K562 (cell line): ENCODE measurements around the gene KATNB1.

Experiments used
- GABPA ChIP-seq: fragments of 200-800 bp; sonication (Bioruptor generic); conservative IDR thresholded peaks from 2 replicates; pipeline ENCODE4 v1.6.1; 2016; ENCODE audit warnings: low read depth, missing genetic modification characterization, missing compliant biosample characterization
- POLR3A ChIP-seq: IDR thresholded peaks from 2 replicates; pipeline ENCODE4 v1.6.1; 2011; ENCODE audit warnings: borderline replicate concordance, mild to moderate bottlenecking, moderate library complexity; ENCODE audit not compliant: insufficient read length, insufficient read depth; ENCODE audit errors: extremely low read depth
- SAFB2 ChIP-seq: fragments of 200-400 bp; formaldehyde crosslinking; IDR thresholded peaks from 2 replicates; pipeline ENCODE4 v1.6.1; 2018; ENCODE audit warnings: borderline replicate concordance, low read length, low read depth, moderate library complexity; ENCODE audit not compliant: severe bottlenecking
- ZNF239 ChIP-seq: fragments of 250-450 bp; sonication (Bioruptor Pico); IDR thresholded peaks from 2 replicates; pipeline ENCODE4 v1.4.0; 2020; ENCODE audit warnings: mild to moderate bottlenecking
- ZNF717 ChIP-seq: fragments of 250-450 bp; sonication (Bioruptor Pico); IDR thresholded peaks from 2 replicates; pipeline ENCODE4 v1.5.0; 2021
- TF ChIP-seq, protein P1 (sequence below): fragments of 450-650 bp; IDR thresholded peaks from 2 replicates; pipeline ENCODE4 v1.6.1; 2016; ENCODE audit warnings: mild to moderate bottlenecking
- TF ChIP-seq, protein P2 (sequence below), 2 experiments: IDR thresholded peaks; 2 replicates each; pipeline ENCODE4 v1.6.1; 2011; ENCODE audit warnings: borderline replicate concordance in 1 of 2, control low read depth in 1 of 2, low read depth in 1 of 2, low read length in 1 of 2, mild to moderate bottlenecking in 1 of 2, mixed read lengths in 1 of 2, moderate library complexity in 1 of 2; ENCODE audit not compliant: insufficient read depth in 1 of 2, insufficient read length in 1 of 2, poor library complexity in 1 of 2, severe bottlenecking in 1 of 2; ENCODE audit errors: extremely low read depth in 1 of 2
- TF ChIP-seq, protein P3 (sequence below): sonication (generic); formaldehyde crosslinking; IDR thresholded peaks from 2 replicates; pipeline ENCODE4 v1.8.1; 2023; ENCODE audit warnings: mild to moderate bottlenecking, missing genetic modification reagents
- TF ChIP-seq, protein P4 (sequence below), 3 experiments: IDR thresholded peaks in 2 of 3; conservative IDR thresholded peaks in 1 of 3; 2 replicates each; pipeline ENCODE4 v1.5.1; 2011 to 2012; ENCODE audit warnings: low read length in 3 of 3, mild to moderate bottlenecking in 3 of 3, control low read depth in 2 of 3, improper control_type of control experiment in 1 of 3, inconsistent platforms in 1 of 3, low read depth in 1 of 3, mixed read lengths in 1 of 3, moderate library complexity in 1 of 3; ENCODE audit not compliant: insufficient read depth in 2 of 3

DNA sequence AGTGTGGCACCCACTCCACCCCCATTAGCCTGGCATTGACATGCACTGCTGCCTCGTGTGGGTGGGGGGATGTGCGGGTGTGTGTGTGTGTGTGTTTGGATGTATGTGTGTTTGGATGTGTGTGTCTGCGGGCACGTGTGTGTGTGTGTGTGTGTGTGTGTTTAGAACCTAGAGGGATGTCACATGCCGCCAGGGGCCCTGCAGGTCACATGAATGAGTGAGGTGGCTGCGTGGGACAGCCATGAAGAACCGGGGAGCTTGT, 9.0 kb downstream of the KATNB1 start:
- TF ChIP-seq, protein P1, sequence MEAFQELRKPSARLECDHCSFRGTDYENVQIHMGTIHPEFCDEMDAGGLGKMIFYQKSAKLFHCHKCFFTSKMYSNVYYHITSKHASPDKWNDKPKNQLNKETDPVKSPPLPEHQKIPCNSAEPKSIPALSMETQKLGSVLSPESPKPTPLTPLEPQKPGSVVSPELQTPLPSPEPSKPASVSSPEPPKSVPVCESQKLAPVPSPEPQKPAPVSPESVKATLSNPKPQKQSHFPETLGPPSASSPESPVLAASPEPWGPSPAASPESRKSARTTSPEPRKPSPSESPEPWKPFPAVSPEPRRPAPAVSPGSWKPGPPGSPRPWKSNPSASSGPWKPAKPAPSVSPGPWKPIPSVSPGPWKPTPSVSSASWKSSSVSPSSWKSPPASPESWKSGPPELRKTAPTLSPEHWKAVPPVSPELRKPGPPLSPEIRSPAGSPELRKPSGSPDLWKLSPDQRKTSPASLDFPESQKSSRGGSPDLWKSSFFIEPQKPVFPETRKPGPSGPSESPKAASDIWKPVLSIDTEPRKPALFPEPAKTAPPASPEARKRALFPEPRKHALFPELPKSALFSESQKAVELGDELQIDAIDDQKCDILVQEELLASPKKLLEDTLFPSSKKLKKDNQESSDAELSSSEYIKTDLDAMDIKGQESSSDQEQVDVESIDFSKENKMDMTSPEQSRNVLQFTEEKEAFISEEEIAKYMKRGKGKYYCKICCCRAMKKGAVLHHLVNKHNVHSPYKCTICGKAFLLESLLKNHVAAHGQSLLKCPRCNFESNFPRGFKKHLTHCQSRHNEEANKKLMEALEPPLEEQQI: no peak
- TF ChIP-seq ZNF239 (CRISPR knock-in tag) (no peak), SAFB2 (no peak), ZNF717 (CRISPR knock-in tag) (no peak), POLR3A (no peak), GABPA (no peak)
- TF ChIP-seq, protein P2, sequence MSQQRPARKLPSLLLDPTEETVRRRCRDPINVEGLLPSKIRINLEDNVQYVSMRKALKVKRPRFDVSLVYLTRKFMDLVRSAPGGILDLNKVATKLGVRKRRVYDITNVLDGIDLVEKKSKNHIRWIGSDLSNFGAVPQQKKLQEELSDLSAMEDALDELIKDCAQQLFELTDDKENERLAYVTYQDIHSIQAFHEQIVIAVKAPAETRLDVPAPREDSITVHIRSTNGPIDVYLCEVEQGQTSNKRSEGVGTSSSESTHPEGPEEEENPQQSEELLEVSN (IDR thresholded peaks at IDR 0.05; ENCODE audit: borderline replicate concordance in 1 of 2, extremely low read depth in 1 of 2, insufficient read depth in 1 of 2, insufficient read length in 1 of 2, low read depth in 1 of 2, low read length in 1 of 2, poor library complexity in 1 of 2, severe bottlenecking in 1 of 2): no peak
- TF ChIP-seq, protein P3, sequence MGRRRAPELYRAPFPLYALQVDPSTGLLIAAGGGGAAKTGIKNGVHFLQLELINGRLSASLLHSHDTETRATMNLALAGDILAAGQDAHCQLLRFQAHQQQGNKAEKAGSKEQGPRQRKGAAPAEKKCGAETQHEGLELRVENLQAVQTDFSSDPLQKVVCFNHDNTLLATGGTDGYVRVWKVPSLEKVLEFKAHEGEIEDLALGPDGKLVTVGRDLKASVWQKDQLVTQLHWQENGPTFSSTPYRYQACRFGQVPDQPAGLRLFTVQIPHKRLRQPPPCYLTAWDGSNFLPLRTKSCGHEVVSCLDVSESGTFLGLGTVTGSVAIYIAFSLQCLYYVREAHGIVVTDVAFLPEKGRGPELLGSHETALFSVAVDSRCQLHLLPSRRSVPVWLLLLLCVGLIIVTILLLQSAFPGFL (CRISPR knock-in tag): no peak
- TF ChIP-seq, protein P4, sequence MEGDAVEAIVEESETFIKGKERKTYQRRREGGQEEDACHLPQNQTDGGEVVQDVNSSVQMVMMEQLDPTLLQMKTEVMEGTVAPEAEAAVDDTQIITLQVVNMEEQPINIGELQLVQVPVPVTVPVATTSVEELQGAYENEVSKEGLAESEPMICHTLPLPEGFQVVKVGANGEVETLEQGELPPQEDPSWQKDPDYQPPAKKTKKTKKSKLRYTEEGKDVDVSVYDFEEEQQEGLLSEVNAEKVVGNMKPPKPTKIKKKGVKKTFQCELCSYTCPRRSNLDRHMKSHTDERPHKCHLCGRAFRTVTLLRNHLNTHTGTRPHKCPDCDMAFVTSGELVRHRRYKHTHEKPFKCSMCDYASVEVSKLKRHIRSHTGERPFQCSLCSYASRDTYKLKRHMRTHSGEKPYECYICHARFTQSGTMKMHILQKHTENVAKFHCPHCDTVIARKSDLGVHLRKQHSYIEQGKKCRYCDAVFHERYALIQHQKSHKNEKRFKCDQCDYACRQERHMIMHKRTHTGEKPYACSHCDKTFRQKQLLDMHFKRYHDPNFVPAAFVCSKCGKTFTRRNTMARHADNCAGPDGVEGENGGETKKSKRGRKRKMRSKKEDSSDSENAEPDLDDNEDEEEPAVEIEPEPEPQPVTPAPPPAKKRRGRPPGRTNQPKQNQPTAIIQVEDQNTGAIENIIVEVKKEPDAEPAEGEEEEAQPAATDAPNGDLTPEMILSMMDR (IDR thresholded peaks at IDR 0.05 in 2 of 3, conservative IDR thresholded peaks at IDR 0.05 in 1 of 3; ENCODE audit: insufficient read depth in 2 of 3, low read depth in 1 of 3, low read length in 3 of 3): no peak
